ENCODE results near the gene MRPS23.
"Not testable (repeated sequence)": the region's sequence is repeated elsewhere in the genome, so short reads cannot be mapped to it uniquely, and the experiment has no call there.

Gene MRPS23

DNA sequence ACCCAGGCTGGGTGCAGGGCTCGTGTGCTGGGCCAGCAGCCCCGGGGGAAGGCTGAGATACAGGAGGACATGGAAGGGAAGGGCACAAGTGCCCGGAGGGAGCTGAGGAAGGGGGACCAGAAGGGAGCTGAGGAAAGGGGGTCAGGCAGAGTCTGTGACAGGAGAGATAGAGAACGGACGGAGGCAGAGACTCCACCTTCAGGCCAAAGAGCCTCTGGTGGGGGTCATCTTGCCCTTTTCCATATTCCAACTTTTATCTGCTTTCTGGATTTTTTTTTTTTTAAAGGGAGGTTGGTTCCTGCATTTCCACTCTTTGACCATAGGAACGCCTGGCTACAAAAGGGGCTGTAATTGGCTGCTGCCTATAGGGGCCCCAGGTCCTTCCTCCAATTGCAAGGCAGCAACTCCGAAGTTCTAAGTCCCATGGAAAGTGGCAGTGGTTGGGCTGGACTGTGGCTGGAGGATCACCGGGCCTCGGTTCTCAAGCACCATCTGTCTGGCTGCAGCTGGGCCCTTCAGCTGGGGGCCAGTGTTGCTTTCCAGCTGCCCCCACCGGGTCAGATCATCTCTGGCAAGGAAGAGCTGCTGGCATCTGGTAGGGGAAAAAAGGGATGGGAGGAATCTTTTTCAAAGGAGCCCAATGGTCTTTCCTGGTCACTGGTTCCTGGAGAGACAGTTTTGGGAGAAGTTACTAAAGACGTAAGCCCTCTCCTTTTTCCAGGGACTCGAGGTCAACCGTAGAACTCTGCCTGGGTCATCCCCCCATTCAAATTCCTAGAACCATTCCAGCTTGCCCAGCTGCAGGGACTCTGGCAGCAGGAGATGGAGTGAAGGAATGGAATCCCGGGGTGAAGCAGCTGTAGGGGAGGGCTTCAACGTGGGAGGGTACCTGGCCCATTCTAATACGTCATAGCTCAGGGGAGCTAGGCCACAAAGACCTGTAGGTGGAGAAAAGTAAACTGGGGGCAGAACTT lies 13.1 kb upstream of the MRPS23 start:
- no peak for DNase-seq (ENCODE audit: low spot score)

GRCh38 chr17:57861790-57862693 lies 12.2 kb upstream of the MRPS23 start:
- no peak for DNase-seq (ENCODE audit: low spot score)

DNA sequence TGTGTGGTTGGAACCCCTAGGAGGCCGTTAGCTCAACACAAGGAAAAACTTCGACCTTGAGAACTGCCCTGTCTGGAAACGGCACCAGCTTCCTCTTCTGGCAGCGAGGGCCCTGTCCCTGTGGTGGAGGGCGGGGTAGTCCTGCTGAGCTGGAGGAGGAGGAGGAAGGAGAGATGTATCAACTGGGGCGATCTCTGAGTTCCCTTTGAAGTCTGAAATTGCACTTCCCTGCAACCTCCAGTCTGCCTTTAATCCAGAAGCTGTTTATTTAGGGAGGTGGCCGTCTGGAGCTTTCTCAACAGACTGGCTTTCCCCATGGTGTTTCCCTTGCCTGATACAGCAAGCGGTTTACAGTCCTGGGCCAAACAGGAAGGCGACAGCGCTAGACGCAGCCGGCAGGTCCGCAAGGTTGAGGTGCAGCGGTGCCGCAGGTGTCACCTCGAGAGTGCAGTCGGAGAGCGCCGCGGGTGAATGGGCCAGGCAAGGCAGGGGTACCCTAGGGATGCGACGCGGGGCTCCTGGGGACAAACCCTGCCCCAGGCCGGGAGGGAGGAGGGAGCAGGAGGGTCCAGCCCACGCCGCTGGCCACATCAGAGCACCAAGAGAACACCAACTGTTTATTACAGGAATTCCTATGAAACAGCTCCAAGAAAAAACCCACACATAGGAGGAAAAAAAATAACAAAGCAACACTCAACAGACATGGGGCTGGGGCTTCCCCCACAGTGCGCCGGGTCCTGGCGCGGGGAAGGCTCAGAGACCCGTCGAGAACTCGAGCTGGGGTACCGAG lies 11.4 kb upstream of the MRPS23 start:
- no peak for DNase-seq (ENCODE audit: low spot score)

- DNase-seq (ENCODE audit: low spot score) = no peak
Measured at GRCh38 chr17:57860414-57860999, 10.7 kb upstream of the MRPS23 start.

GRCh38 chr17:57859601-57860413 lies 10.0 kb upstream of the MRPS23 start:
- no peak for DNase-seq (ENCODE audit: low spot score)

DNA sequence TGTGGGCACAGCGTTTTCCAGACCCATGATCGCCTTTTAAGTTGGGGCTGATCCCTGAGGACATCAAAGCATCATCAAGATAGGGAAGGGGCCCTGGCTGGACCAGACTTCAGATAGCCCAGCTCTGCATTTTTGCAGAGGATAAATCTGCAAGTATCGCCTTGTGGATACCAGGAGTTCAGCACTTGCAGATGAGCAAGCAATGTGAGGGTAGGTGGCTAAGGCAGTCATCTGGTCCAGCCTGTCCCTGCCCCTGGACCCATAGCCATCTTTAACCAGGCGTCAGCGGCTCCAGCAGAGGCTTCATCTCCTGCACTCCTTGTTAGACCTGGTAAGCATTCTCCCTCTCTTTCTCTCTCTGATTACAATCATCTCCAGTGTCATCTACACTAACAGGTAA lies 9.0 kb upstream of the MRPS23 start:
- no peak for DNase-seq (ENCODE audit: low spot score)

GRCh38 chr17:57856792-57857620 lies 7.2 kb upstream of the MRPS23 start:
- no peak for DNase-seq (ENCODE audit: low spot score)

GRCh38 chr17:57855391-57856035 lies 5.7 kb upstream of the MRPS23 start:
- DNase-seq (ENCODE audit: low spot score) = no peak

DNA sequence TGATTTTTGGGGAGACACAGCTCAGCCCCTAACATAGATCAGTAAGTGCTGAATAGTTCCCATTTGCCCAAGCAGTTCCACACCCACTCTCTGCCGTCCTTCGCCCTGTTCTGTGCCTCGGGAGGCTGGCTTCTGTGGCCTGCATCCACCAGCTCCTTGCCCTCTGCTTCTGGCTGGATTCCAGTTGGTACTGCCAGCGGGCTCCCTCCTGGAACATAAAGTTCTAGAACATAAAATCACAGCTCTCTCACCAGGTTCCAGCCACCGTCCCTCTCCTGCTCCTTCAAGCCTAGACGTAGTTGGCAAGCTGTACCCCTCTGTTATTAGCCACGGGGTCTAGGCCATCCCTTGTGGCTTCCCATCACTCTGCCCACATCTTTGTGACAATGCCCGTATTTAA lies 3.9 kb upstream of the MRPS23 start:
- DNase-seq (ENCODE audit: low spot score) = no peak

GRCh38 chr17:57852955-57853328 lies 3.1 kb upstream of the MRPS23 start:
- no peak for DNase-seq (ENCODE audit: low spot score)

- no peak for DNase-seq (ENCODE audit: low spot score)
Measured at GRCh38 chr17:57852092-57852954, 2.5 kb upstream of the MRPS23 start.

- DNase-seq (ENCODE audit: low spot score) = no peak
Measured at GRCh38 chr17:57849163-57849873, 526 bp downstream of the MRPS23 start.

DNA sequence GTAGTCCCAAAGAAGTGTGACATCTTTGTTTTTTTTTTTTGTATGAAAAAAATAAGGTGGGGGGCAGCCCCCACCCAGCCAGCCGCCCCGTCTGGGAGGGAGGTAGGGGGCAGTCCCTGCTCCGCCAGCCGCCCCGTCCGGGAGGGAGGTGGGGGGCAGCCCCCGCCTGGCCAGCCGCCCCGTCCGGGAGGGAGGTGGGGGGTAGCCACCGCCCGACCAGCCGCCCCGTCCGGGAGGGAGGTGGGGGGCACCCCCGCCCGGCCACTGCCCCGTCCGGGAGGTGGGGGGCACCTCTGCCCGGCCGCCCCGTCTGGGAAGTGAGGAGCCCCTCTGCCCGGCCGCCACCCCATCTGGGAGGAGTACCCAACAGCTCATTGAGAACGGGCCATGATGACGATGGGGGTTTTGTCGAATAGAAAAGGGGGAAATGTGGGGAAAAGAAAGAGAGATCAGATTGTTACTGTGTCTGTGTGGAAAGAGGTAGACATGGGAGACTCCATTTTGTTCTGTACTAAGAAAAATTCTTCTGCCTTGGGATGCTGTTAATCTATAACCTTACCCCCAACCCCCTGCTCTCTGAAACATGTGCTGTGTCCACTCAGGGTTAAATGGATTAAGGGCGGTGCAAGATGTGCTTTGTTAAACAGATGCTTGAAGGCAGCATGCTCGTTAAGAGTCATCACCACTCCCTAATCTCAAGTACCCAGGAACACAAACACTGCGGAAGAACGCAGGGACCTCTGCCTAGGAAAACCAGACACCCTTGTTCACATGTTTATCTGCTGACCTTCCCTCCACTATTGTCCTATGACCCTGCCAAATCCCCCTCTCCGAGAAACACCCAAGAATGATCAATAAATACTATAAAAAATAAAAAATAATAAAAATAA lies 3.5 kb downstream of the MRPS23 start:
- DNase-seq (ENCODE audit: low spot score) = not testable (repeated sequence)

DNA sequence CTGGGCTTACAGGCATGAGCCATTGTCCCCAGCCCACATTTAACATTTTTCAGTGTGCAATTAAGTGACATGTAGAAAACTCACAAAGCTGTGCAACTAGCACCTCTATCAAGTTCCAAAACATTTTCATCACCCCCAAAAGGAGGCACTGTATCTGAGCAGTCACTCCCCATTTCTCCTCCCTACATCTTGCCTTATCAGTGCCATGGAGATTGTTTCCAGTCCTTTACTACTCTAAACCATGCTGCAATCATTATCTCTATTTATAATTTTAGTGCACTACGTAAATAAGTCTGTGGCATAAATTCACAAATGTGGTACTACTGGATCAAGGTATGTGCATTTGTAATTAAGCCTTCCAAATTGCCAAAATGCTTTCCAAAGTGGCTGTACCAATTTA lies 7.6 kb downstream of the MRPS23 start:
- no peak for DNase-seq (ENCODE audit: low spot score)

GRCh38 chr17:57839571-57839923 lies 10.3 kb downstream of the MRPS23 start:
- no peak for DNase-seq (ENCODE audit: low spot score)

GRCh38 chr17:57838857-57839570 lies 10.8 kb downstream of the MRPS23 start:
- DNase-seq (ENCODE audit: low spot score) = no peak

Measured in NAMALWA (cell line).